H1 (cell line): ENCODE measurements around the gene SEPTIN1. TPM values are rescaled to one million over a fixed set of nuclear protein-coding genes. Genes with fewer than 3 reads are reported as not detected.
A peak's percentile ranks its signal among the peaks of the same experiment; 100 is the strongest.

Experiments
- CTCF ChIA-PET: fragments of 300-600 bp; sonication (Branson Sonifier 250); formaldehyde crosslinking; loops from one replicate; lab custom pipeline; 2021; ENCODE audit not compliant: partially characterized antibody; lab: Charles Lee
- POLR2A ChIA-PET: fragments of 300-600 bp; sonication (Branson Sonifier 250); formaldehyde crosslinking; loops from one replicate; lab custom pipeline; 2021; ENCODE audit warnings: inconsistent platforms; ENCODE audit not compliant: partially characterized antibody; lab: Charles Lee
- DNase-seq, 2 experiments: peaks; one replicate each; pipeline versions ENCODE4 v3.0.0 to v3.0.0-alpha.2; 2010 to 2022; ENCODE audit warnings: low spot score in 2 of 2, low read depth in 1 of 2, mixed read lengths in 1 of 2
- FAIRE-seq: peaks from 2 replicates; lab custom pipeline; 2011; peaks lifted over from hg19 to GRCh38; lab: Jason Lieb, UNC
- H2AFZ ChIP-seq: 2 replicates; pipeline ENCODE4 v1.8.1; 2012; ENCODE audit warnings: low read length, inconsistent platforms
- H2AK5ac ChIP-seq: 2 replicates; pipeline ENCODE4 v1.6.1; 2013; ENCODE audit warnings: low read depth, low read length
- H2BK120ac ChIP-seq: replicated peaks from 2 replicates; pipeline ENCODE3; 2013; ENCODE audit warnings: low read depth, low read length, inconsistent platforms
- H2BK12ac ChIP-seq: 2 replicates; pipeline ENCODE4 v1.6.1; 2013; ENCODE audit warnings: low read depth, low read length
- H2BK15ac ChIP-seq: 2 replicates; pipeline ENCODE4 v1.6.1; 2013; ENCODE audit warnings: low read length
- H2BK20ac ChIP-seq: 2 replicates; pipeline ENCODE4 v1.6.1; 2013; ENCODE audit warnings: low read length
- H2BK5ac ChIP-seq: 2 replicates; pipeline ENCODE4 v1.6.1; 2013; ENCODE audit warnings: low read depth, low read length
- H3K14ac ChIP-seq: 2 replicates; pipeline ENCODE4 v1.6.1; 2013; ENCODE audit warnings: inconsistent platforms; ENCODE audit not compliant: insufficient read length
- H3K18ac ChIP-seq: 2 replicates; pipeline ENCODE4 v1.6.1; 2013; ENCODE audit warnings: low read length; ENCODE audit errors: extremely low read depth
- H3K23ac ChIP-seq: 2 replicates; pipeline ENCODE4 v1.6.1; 2013; ENCODE audit warnings: inconsistent platforms; ENCODE audit not compliant: insufficient read length
- H3K23me2 ChIP-seq: 2 replicates; pipeline ENCODE4 v1.6.1; 2013; ENCODE audit warnings: low read depth, low read length
- H3K27ac ChIP-seq: 2 replicates; pipeline ENCODE4 v1.6.1; 2011; ENCODE audit warnings: low read depth, low read length, inconsistent platforms
- H3K27me3 ChIP-seq, 4 experiments: replicated peaks in 1 of 4; 1 replicate in 1 of 4; 2 replicates in 3 of 4; pipeline versions ENCODE4 v1.6.1 to v1.8.1; 2011 to 2013; ENCODE audit warnings: low read length in 3 of 4, mild to moderate bottlenecking in 3 of 4, inconsistent platforms in 2 of 4, mixed read lengths in 2 of 4, moderate library complexity in 1 of 4; ENCODE audit not compliant: control insufficient read depth in 3 of 4, insufficient read depth in 3 of 4; ENCODE audit errors: extremely low read depth in 1 of 4
- H3K36me3 ChIP-seq, 4 experiments: 2 replicates each; pipeline versions ENCODE4 v1.6.1 to v1.8.1; 2011 to 2013; ENCODE audit warnings: mild to moderate bottlenecking in 4 of 4, low read length in 3 of 4, moderate library complexity in 2 of 4, control low read depth in 1 of 4, inconsistent platforms in 1 of 4; ENCODE audit not compliant: insufficient read depth in 4 of 4, control insufficient read depth in 2 of 4
- H3K4ac ChIP-seq: replicated peaks from 2 replicates; pipeline ENCODE3; 2013; ENCODE audit warnings: low read length, low read depth, mixed read lengths, inconsistent platforms; ENCODE audit not compliant: insufficient read length
- H3K4me1 ChIP-seq, 4 experiments: replicated peaks in 1 of 4; 1 replicate in 1 of 4; 2 replicates in 3 of 4; pipeline versions ENCODE4 v1.6.1 to v1.8.1; 2011 to 2013; ENCODE audit warnings: low read length in 3 of 4, inconsistent platforms in 2 of 4, mixed read lengths in 1 of 4; ENCODE audit not compliant: insufficient read depth in 4 of 4, control insufficient read depth in 3 of 4
- H3K4me2 ChIP-seq, 2 experiments: 2 replicates each; pipeline versions ENCODE4 v1.6.1 to v1.8.1; 2011 to 2013; ENCODE audit warnings: low read depth in 2 of 2, low read length in 2 of 2, control low read depth in 1 of 2, inconsistent platforms in 1 of 2, mild to moderate bottlenecking in 1 of 2; ENCODE audit not compliant: insufficient read depth in 1 of 2
- H3K4me3 ChIP-seq, 4 experiments: fragments of 200-600, 300-600 bp in 1 of 4; sonication (generic), shearing (Covaris generic), sonication (Bioruptor Twin) in 1 of 4; 2 replicates each; pipeline versions ENCODE4 v1.5.1 to v1.8.1; 2011 to 2016; ENCODE audit warnings: low read length in 4 of 4, low read depth in 3 of 4, control low read depth in 2 of 4, inconsistent platforms in 2 of 4, mild to moderate bottlenecking in 2 of 4, mixed read lengths in 1 of 4, moderate library complexity in 1 of 4; ENCODE audit not compliant: insufficient read depth in 2 of 4; ENCODE audit errors: extremely low read depth in 1 of 4
- H3K56ac ChIP-seq: replicated peaks from 2 replicates; pipeline ENCODE3; 2013; ENCODE audit warnings: low read depth, mild to moderate bottlenecking, mixed read lengths, low read length, inconsistent platforms; ENCODE audit not compliant: insufficient read length
- H3K79me1 ChIP-seq: 2 replicates; pipeline ENCODE4 v1.6.1; 2013; ENCODE audit warnings: low read depth, low read length, control low read depth
- H3K79me2 ChIP-seq, 2 experiments: 2 replicates each; pipeline versions ENCODE4 v1.6.1 to v1.8.1; 2012 to 2013; ENCODE audit warnings: low read length in 2 of 2, mild to moderate bottlenecking in 2 of 2, inconsistent platforms in 1 of 2; ENCODE audit not compliant: insufficient read depth in 2 of 2, control insufficient read depth in 1 of 2
- H3K9ac ChIP-seq, 4 experiments: replicated peaks in 1 of 4; 1 replicate in 1 of 4; 2 replicates in 3 of 4; pipeline versions ENCODE4 v1.6.1 to v1.8.1; 2011 to 2013; ENCODE audit warnings: low read depth in 3 of 4, low read length in 3 of 4, control low read depth in 2 of 4, mild to moderate bottlenecking in 2 of 4, moderate library complexity in 2 of 4, inconsistent platforms in 1 of 4; ENCODE audit errors: extremely low read depth in 1 of 4
- H3K9me3 ChIP-seq, 2 experiments: 2 replicates each; pipeline versions ENCODE4 v1.6.1 to v1.8.1; 2012 to 2013; ENCODE audit warnings: mild to moderate bottlenecking in 2 of 2, moderate library complexity in 2 of 2, control low read depth in 1 of 2, inconsistent platforms in 1 of 2, low read depth in 1 of 2, low read length in 1 of 2, mixed read lengths in 1 of 2; ENCODE audit not compliant: insufficient read depth in 2 of 2
- H4K20me1 ChIP-seq, 2 experiments: replicated peaks in 1 of 2; 2 replicates each; pipeline versions ENCODE3 to v1.8.1; 2011 to 2013; ENCODE audit warnings: inconsistent platforms in 2 of 2, low read length in 2 of 2, mild to moderate bottlenecking in 1 of 2; ENCODE audit not compliant: insufficient read depth in 2 of 2, control insufficient read depth in 1 of 2
- H4K5ac ChIP-seq: 2 replicates; pipeline ENCODE4 v1.6.1; 2013; ENCODE audit warnings: low read length, low read depth, mixed read lengths, inconsistent platforms; ENCODE audit not compliant: insufficient read length
- H4K8ac ChIP-seq: 2 replicates; pipeline ENCODE4 v1.8.0; 2013; ENCODE audit warnings: mild to moderate bottlenecking, moderate library complexity, low read length, inconsistent platforms; ENCODE audit not compliant: insufficient read depth; ENCODE audit errors: extremely low read depth
- H4K91ac ChIP-seq: replicated peaks from 2 replicates; pipeline ENCODE3; 2013; ENCODE audit warnings: low read length, mixed read lengths, inconsistent platforms; ENCODE audit not compliant: insufficient read length
- BACH1 ChIP-seq: IDR thresholded peaks from 2 replicates; pipeline ENCODE4 v1.6.1; 2012; ENCODE audit warnings: low read length, improper control_type of control experiment
- HDAC2 ChIP-seq, 2 experiments: fragments of 300-600 bp in 1 of 2; sonication (generic) in 1 of 2; IDR thresholded peaks; 2 replicates each; pipeline ENCODE4 v1.6.1; 2011 to 2012; ENCODE audit warnings: low read depth in 2 of 2, low read length in 2 of 2, mild to moderate bottlenecking in 2 of 2, moderate library complexity in 2 of 2, borderline replicate concordance in 1 of 2, inconsistent platforms in 1 of 2
- PHF8 ChIP-seq: fragments of 200-600 bp; sonication (generic); conservative IDR thresholded peaks from 2 replicates; pipeline ENCODE4 v1.7.1; 2012; ENCODE audit warnings: low read depth, mild to moderate bottlenecking, inconsistent platforms, low read length, moderate library complexity
- SIN3A ChIP-seq, 2 experiments: IDR thresholded peaks in 1 of 2; conservative IDR thresholded peaks in 1 of 2; 2 replicates each; pipeline ENCODE4 v1.6.1; 2011 to 2012; ENCODE audit warnings: low read length in 2 of 2, improper control_type of control experiment in 1 of 2, low read depth in 1 of 2, mild to moderate bottlenecking in 1 of 2
- TAF1 ChIP-seq: IDR thresholded peaks from 2 replicates; pipeline ENCODE4 v1.6.1; 2011; ENCODE audit warnings: mild to moderate bottlenecking, low read depth, low read length
- WGBS, 2 experiments: shearing (Covaris generic) in 1 of 2; methylation state at CpG; one replicate each; pipeline versions ENCODE4 v1.1.6 to v1.1.7; 2013 to 2015; ENCODE audit warnings: low lambda C conversion rate in 2 of 2, mixed read lengths in 2 of 2, inconsistent platforms in 1 of 2, low coverage in 1 of 2, missing lambda C conversion rate in 1 of 2; ENCODE audit not compliant: insufficient replicate concordance in 2 of 2, insufficient coverage in 1 of 2, insufficient read length in 1 of 2; ENCODE audit errors: extremely low coverage in 1 of 2, missing lambda C conversion rate in 1 of 2; 5-methylcytosine and 5-hydroxymethylcytosine counted together
- polyA plus RNA-seq, 7 experiments: library from polyadenylated mRNA; depleted of rRNA in 3 of 7; stranded (reverse) in 5 of 7; unstranded in 2 of 7; fragments of >200 nt in 5 of 7; fragments of 200-250 nt in 2 of 7; gene quantifications; 1 replicate in 5 of 7; 2 replicates in 1 of 7; 4 replicates in 1 of 7; pipeline versions ENCODE4 v1.2.1 to v1.2.3, GENCODE V29; 2011 to 2013; ENCODE audit warnings: missing spikeins in 2 of 7, mixed read lengths in 2 of 7
- total RNA-seq: library from RNA; stranded (reverse); fragmentation: NEBNext Ultra II Directional; extraction: Animal tissue kit (Norgen Biotek cat#: 25700); gene quantifications from 2 replicates; pipeline ENCODE4 v1.2.1, GENCODE V29; 2021
- TF ChIP-seq, protein P1 (sequence below), 3 experiments: IDR thresholded peaks; 1 replicate in 2 of 3; 2 replicates in 1 of 3; pipeline versions ENCODE4 v1.5.1 to v1.6.1; 2011; ENCODE audit warnings: low read length in 3 of 3, mild to moderate bottlenecking in 3 of 3, inconsistent platforms in 2 of 3, low read depth in 1 of 3, moderate library complexity in 1 of 3; ENCODE audit not compliant: insufficient read depth in 1 of 3; ENCODE audit errors: control extremely low read depth in 1 of 3
- TF ChIP-seq, protein P2 (sequence below): IDR thresholded peaks from 2 replicates; pipeline ENCODE4 v1.6.1; 2011; ENCODE audit warnings: low read length, improper control_type of control experiment

Gene SEPTIN1
- total and polyA plus RNA-seq, 2 of the 8 experiments (the other 6 are each of a cell fraction or from before 2014, with no cell fraction given), result 0.24 to 1.4 TPM

DNA sequence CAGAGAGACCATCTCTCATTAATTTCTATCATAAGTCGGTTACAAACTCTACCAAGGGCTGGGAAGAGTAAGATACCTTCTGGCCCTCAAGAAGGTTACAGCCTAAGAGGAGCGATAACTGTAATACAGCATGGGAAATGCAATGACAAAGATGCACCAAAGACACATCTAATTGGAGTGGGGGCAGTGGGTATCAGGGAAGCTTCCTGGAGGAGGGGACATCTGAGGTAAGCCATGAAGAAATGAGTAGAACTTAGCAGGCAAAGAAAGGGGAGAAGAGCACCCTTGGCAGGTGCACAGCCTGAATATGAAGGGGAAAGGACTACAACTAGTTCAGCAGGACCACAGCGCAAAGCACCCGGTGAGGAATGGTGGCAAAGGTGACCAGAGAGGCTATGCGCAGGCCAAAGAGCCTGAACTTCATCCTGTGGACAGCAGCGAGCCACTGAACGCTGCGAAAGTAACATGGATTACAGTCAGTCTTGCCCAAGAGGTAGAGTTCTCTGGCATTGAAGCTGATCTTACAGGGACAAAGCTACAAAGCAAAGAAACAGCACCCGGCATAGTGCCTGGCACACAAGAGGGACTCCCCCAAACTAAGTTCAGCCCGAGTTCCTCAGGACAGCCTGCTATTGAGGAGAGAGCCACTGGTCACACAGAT is 14.9 kb downstream of the SEPTIN1 start:
- peak overlapping the region; percentile 25 to 87 for H3K4me2 ChIP-seq
- H2AFZ ChIP-seq, result no peak overlapping the region
- H3K9me3 ChIP-seq, result no peaks in the 10 kb centered on the region
- H4K5ac ChIP-seq, result no peak overlapping the region
- 0 out of 8 replicates have a peak, but pooled peaks cover 0 to 4% (median 0%) of the 10 kb centered on the region in 4 experiments for H3K36me3 ChIP-seq
- H4K20me1 ChIP-seq, result peaks cover 4 to 19% of the 10 kb centered on the region in 2 experiments
- FAIRE-seq, result no peak
- peaks cover 10% of the 10 kb centered on the region for H3K79me1 ChIP-seq
- no peak overlapping the region for H2BK20ac ChIP-seq
- H2AK5ac ChIP-seq, result no peak overlapping the region
- H3K18ac ChIP-seq, result no peak overlapping the region
- H3K23ac ChIP-seq, result no peak overlapping the region
- no peaks in the 10 kb centered on the region for H3K27me3 ChIP-seq
- no peak overlapping the region for H4K8ac ChIP-seq
- no peak overlapping the region for H2BK5ac ChIP-seq
- no peak overlapping the region for H2BK12ac ChIP-seq
- H4K91ac ChIP-seq, result no peak overlapping the region
- H3K4me1 ChIP-seq, result peaks cover 0 to 17% (median 11%) of the 10 kb centered on the region in 4 experiments; a peak in 6 of 7 replicates
- POLR2A ChIA-PET, result interaction anchor here (0.8 to 6.9 kb wide), 5 partner anchors 10 to 53 kb away, joined by 3 to 79 read pairs (median 3); partner anchors contain the start of genes CD2BP2 and SEPTIN1
- no peak overlapping the region for H3K27ac ChIP-seq
- peak overlapping the region in 1 of 4 experiments; percentile 28; a peak in 1 of 7 replicates for H3K9ac ChIP-seq
- no peak overlapping the region for H3K56ac ChIP-seq
- no peak for DNase-seq
- H2BK15ac ChIP-seq, result no peak overlapping the region
- peak overlapping the region in 2 of 4 experiments; percentile 47 to 81; a peak in 3 of 8 replicates for H3K4me3 ChIP-seq
- H3K79me2 ChIP-seq, result peaks cover 0 to 29% of the 10 kb centered on the region in 2 experiments; a peak in 2 of 4 replicates
- 93% methylated on average over 10 of the region's 10 CpGs; no CpG with 5 or more reads in 1 of the 2 experiments for WGBS, 2 experiments
- peaks cover 10% of the 10 kb centered on the region; the same call in 1 of the 2 replicates for H3K23me2 ChIP-seq
- no peak overlapping the region for H3K14ac ChIP-seq
- CTCF ChIA-PET, result interaction anchor here (0.7 to 1.1 kb wide), 3 partner anchors 21 to 261 kb away, joined by 3 to 4 read pairs (median 3); no protein-coding TSS in a partner anchor
- H2BK120ac ChIP-seq, result no peak overlapping the region
- no peak overlapping the region for H3K4ac ChIP-seq
- TF ChIP-seq HDAC2 (IDR thresholded peaks at IDR 0.05; ENCODE audit: borderline replicate concordance in 1 of 2, low read depth in 2 of 2, low read length in 2 of 2) (no peak), SIN3A (conservative IDR thresholded peaks at IDR 0.05 in 1 of 2, IDR thresholded peaks at IDR 0.05 in 1 of 2; ENCODE audit: low read depth in 1 of 2, low read length in 2 of 2) (no peak), BACH1 (no peak), PHF8 (no peak), TAF1 (no peak)
- TF ChIP-seq, protein P1, sequence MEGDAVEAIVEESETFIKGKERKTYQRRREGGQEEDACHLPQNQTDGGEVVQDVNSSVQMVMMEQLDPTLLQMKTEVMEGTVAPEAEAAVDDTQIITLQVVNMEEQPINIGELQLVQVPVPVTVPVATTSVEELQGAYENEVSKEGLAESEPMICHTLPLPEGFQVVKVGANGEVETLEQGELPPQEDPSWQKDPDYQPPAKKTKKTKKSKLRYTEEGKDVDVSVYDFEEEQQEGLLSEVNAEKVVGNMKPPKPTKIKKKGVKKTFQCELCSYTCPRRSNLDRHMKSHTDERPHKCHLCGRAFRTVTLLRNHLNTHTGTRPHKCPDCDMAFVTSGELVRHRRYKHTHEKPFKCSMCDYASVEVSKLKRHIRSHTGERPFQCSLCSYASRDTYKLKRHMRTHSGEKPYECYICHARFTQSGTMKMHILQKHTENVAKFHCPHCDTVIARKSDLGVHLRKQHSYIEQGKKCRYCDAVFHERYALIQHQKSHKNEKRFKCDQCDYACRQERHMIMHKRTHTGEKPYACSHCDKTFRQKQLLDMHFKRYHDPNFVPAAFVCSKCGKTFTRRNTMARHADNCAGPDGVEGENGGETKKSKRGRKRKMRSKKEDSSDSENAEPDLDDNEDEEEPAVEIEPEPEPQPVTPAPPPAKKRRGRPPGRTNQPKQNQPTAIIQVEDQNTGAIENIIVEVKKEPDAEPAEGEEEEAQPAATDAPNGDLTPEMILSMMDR (IDR thresholded peaks at IDR 0.05; ENCODE audit: control extremely low read depth in 1 of 3, insufficient read depth in 1 of 3, low read depth in 1 of 3, low read length in 3 of 3), result no peak
- TF ChIP-seq, protein P2, sequence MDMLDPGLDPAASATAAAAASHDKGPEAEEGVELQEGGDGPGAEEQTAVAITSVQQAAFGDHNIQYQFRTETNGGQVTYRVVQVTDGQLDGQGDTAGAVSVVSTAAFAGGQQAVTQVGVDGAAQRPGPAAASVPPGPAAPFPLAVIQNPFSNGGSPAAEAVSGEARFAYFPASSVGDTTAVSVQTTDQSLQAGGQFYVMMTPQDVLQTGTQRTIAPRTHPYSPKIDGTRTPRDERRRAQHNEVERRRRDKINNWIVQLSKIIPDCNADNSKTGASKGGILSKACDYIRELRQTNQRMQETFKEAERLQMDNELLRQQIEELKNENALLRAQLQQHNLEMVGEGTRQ, result no peak
